ENCODE data around the gene RYR3.

Gene RYR3

GRCh38 chr15:33601461-33601860 lies 290.7 kb downstream of the RYR3 start:
- 84% methylated on average over 3 of the region's 4 CpGs for WGBS

DNA sequence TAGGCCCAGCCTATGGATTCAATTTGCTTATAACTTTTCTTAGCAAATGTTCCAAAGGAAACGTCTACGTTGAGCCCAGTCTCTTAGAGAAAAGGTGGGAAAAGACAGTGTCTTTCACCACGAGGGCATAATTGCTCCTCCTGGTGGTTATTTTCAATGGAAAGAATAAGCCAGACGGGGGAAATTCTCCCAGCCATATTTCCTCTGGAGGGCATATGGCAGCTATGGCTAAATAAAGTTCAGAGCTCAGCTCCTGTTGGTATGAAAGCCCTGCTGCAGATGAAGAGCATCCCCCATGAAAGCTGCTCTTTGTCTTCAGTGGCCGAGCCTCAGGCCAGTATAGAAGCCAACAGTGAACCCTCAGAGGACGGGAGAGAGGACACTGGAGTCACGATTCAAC lies 297.9 kb downstream of the RYR3 start:
- H3K4me3 ChIP-seq (ENCODE audit: insufficient read depth in 1 of 2, low read depth in 1 of 2, low read length in 2 of 2): no peak overlapping the region

More at GRCh38 chr15:33601461-33601860, 290.7 kb downstream of the RYR3 start:
- DNase-seq: no peak
- no peak overlapping the region for H2BK12ac ChIP-seq (ENCODE audit: low read length in 2 of 2)
- H3K27ac ChIP-seq (ENCODE audit: low read length, poor library complexity, severe bottlenecking): no peak overlapping the region
- no peak overlapping the region for H3K4ac ChIP-seq (ENCODE audit: low read depth in 1 of 2, low read length in 2 of 2)
- H3K4me1 ChIP-seq (ENCODE audit: control insufficient read depth, insufficient read depth, low read depth, low read length): no peaks in the 10 kb centered on the region
- no peak overlapping the region for H2AFZ ChIP-seq (ENCODE audit: low read depth, low read length)
- no peaks in the 10 kb centered on the region for H3K79me1 ChIP-seq (replicated peaks; ENCODE audit: low read length, poor library complexity, severe bottlenecking)
- peaks cover 0 to 11% of the 10 kb centered on the region in 2 experiments for H3K36me3 ChIP-seq (ENCODE audit: control insufficient read depth in 1 of 2, insufficient read depth in 2 of 2, low read depth in 1 of 2, low read length in 2 of 2)
- H2BK5ac ChIP-seq (ENCODE audit: low read depth, low read length, poor library complexity, severe bottlenecking): no peak overlapping the region
- H3K9me3 ChIP-seq (ENCODE audit: control insufficient read depth, low read length): no peaks in the 10 kb centered on the region
- no peak overlapping the region for H3K9ac ChIP-seq (ENCODE audit: low read length)
- H3K27me3 ChIP-seq (ENCODE audit: control insufficient read depth in 1 of 2, insufficient read depth in 1 of 2, low read length in 2 of 2): peaks cover 3 to 52% of the 10 kb centered on the region in 2 experiments
- no peak overlapping the region for H2BK120ac ChIP-seq (ENCODE audit: low read depth, low read length)
- H4K8ac ChIP-seq (ENCODE audit: low read length): no peak overlapping the region
- H3K4me2 ChIP-seq (ENCODE audit: low read length, poor library complexity, severe bottlenecking): no peak overlapping the region
- H4K91ac ChIP-seq (ENCODE audit: low read length): no peak overlapping the region
- no peak overlapping the region for H3K4me3 ChIP-seq (ENCODE audit: insufficient read depth in 1 of 2, low read depth in 1 of 2, low read length in 2 of 2)
- H2BK15ac ChIP-seq (ENCODE audit: low read depth, poor library complexity, severe bottlenecking): no peak overlapping the region
- H3K18ac ChIP-seq (ENCODE audit: low read depth in 1 of 2, low read length in 2 of 2): no peak overlapping the region
- H2AK5ac ChIP-seq (ENCODE audit: low read length, severe bottlenecking): no peak overlapping the region
- H3K23ac ChIP-seq (ENCODE audit: low read length in 2 of 2): no peak overlapping the region
- H3K14ac ChIP-seq (ENCODE audit: low read length in 2 of 2): no peak overlapping the region

GRCh38 chr15:33612721-33613304 lies 302.0 kb downstream of the RYR3 start:
- 65% methylated on average over 10 of the region's 10 CpGs for WGBS
- Histone ChIP-seq H3K36me3 (ENCODE audit: control insufficient read depth in 1 of 2, insufficient read depth in 2 of 2, low read depth in 1 of 2, low read length in 2 of 2) (peaks cover 0 to 4% of the 10 kb centered on the region in 2 experiments), H3K4me2 (ENCODE audit: low read length, poor library complexity, severe bottlenecking) (no peak overlapping the region), H2AK5ac (ENCODE audit: low read length, severe bottlenecking) (no peak overlapping the region), H3K9ac (ENCODE audit: low read length) (no peak overlapping the region), H2BK15ac (ENCODE audit: low read depth, poor library complexity, severe bottlenecking) (no peak overlapping the region), H2BK120ac (ENCODE audit: low read depth, low read length) (no peak overlapping the region), H3K23ac (ENCODE audit: low read length in 2 of 2) (no peak overlapping the region), H3K27ac (ENCODE audit: low read length, poor library complexity, severe bottlenecking) (no peak overlapping the region), H3K27me3 (ENCODE audit: control insufficient read depth in 1 of 2, insufficient read depth in 1 of 2, low read length in 2 of 2) (peaks cover 4 to 27% of the 10 kb centered on the region in 2 experiments), H2BK5ac (ENCODE audit: low read depth, low read length, poor library complexity, severe bottlenecking) (no peak overlapping the region), H3K18ac (ENCODE audit: low read depth in 1 of 2, low read length in 2 of 2) (no peak overlapping the region), H3K14ac (ENCODE audit: low read length in 2 of 2) (no peak overlapping the region), H3K4me3 (ENCODE audit: insufficient read depth in 1 of 2, low read depth in 1 of 2, low read length in 2 of 2) (no peak overlapping the region), H3K9me3 (ENCODE audit: control insufficient read depth, low read length) (no peaks in the 10 kb centered on the region), H2BK12ac (ENCODE audit: low read length in 2 of 2) (no peak overlapping the region), H3K4me1 (ENCODE audit: control insufficient read depth, insufficient read depth, low read depth, low read length) (peaks cover 5% of the 10 kb centered on the region), H4K8ac (ENCODE audit: low read length) (no peak overlapping the region), H4K91ac (ENCODE audit: low read length) (no peak overlapping the region), H2AFZ (ENCODE audit: low read depth, low read length) (no peak overlapping the region), H3K4ac (ENCODE audit: low read depth in 1 of 2, low read length in 2 of 2) (no peak overlapping the region), H3K79me1 (replicated peaks; ENCODE audit: low read length, poor library complexity, severe bottlenecking) (no peaks in the 10 kb centered on the region)
- DNase-seq: no peak

More for the DNA sequence above, 297.9 kb downstream of the RYR3 start:
- Histone ChIP-seq H2AFZ (ENCODE audit: low read depth, low read length) (no peak overlapping the region), H3K79me1 (replicated peaks; ENCODE audit: low read length, poor library complexity, severe bottlenecking) (no peaks in the 10 kb centered on the region), H3K9me3 (ENCODE audit: control insufficient read depth, low read length) (no peaks in the 10 kb centered on the region), H3K27ac (ENCODE audit: low read length, poor library complexity, severe bottlenecking) (no peak overlapping the region), H3K4ac (ENCODE audit: low read depth in 1 of 2, low read length in 2 of 2) (no peak overlapping the region), H3K36me3 (ENCODE audit: control insufficient read depth in 1 of 2, insufficient read depth in 2 of 2, low read depth in 1 of 2, low read length in 2 of 2) (peaks cover 0 to 4% of the 10 kb centered on the region in 2 experiments), H3K9ac (ENCODE audit: low read length) (no peak overlapping the region), H2BK120ac (ENCODE audit: low read depth, low read length) (no peak overlapping the region), H2BK5ac (ENCODE audit: low read depth, low read length, poor library complexity, severe bottlenecking) (no peak overlapping the region), H3K27me3 (ENCODE audit: control insufficient read depth in 1 of 2, insufficient read depth in 1 of 2, low read length in 2 of 2) (peaks cover 4 to 51% of the 10 kb centered on the region in 2 experiments), H3K4me2 (ENCODE audit: low read length, poor library complexity, severe bottlenecking) (no peak overlapping the region), H3K18ac (ENCODE audit: low read depth in 1 of 2, low read length in 2 of 2) (no peak overlapping the region), H2AK5ac (ENCODE audit: low read length, severe bottlenecking) (no peak overlapping the region), H2BK15ac (ENCODE audit: low read depth, poor library complexity, severe bottlenecking) (no peak overlapping the region), H3K23ac (ENCODE audit: low read length in 2 of 2) (no peak overlapping the region), H3K14ac (ENCODE audit: low read length in 2 of 2) (no peak overlapping the region), H4K91ac (ENCODE audit: low read length) (no peak overlapping the region), H2BK12ac (ENCODE audit: low read length in 2 of 2) (no peak overlapping the region), H3K4me1 (ENCODE audit: control insufficient read depth, insufficient read depth, low read depth, low read length) (peaks cover 5% of the 10 kb centered on the region), H4K8ac (ENCODE audit: low read length) (no peak overlapping the region)
- DNase-seq: no peak
- 29% methylated on average over 5 of the region's 7 CpGs for WGBS

DNA sequence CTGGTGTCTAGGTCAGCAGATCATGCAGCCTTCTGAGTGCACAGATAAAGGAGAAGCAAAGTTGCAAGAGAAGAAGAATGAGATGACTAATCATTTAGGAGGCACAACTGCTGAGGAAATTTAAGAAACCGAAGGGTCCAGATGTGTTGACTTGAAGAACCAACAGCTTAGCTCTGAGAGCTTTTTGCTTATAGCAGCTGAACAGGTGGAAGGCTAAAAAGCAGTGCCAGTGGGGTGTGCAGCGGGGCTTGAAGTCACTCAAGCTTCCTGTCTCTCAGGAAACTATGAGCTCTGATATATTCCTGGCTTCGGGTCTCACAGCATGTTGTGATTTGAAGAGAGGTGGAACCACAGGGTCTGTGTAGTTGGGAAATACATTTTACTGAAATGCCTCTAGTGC lies 305.7 kb downstream of the RYR3 start:
- Histone ChIP-seq H3K4ac (ENCODE audit: low read depth in 1 of 2, low read length in 2 of 2) (no peak overlapping the region), H2BK5ac (ENCODE audit: low read depth, low read length, poor library complexity, severe bottlenecking) (no peak overlapping the region), H2AFZ (ENCODE audit: low read depth, low read length) (no peak overlapping the region), H3K27me3 (ENCODE audit: control insufficient read depth in 1 of 2, insufficient read depth in 1 of 2, low read length in 2 of 2) (peaks cover 9 to 17% of the 10 kb centered on the region in 2 experiments), H4K8ac (ENCODE audit: low read length) (no peak overlapping the region), H3K14ac (ENCODE audit: low read length in 2 of 2) (no peak overlapping the region), H3K23ac (ENCODE audit: low read length in 2 of 2) (no peak overlapping the region), H2AK5ac (ENCODE audit: low read length, severe bottlenecking) (no peak overlapping the region), H2BK15ac (ENCODE audit: low read depth, poor library complexity, severe bottlenecking) (no peak overlapping the region), H3K9ac (ENCODE audit: low read length) (no peak overlapping the region), H3K4me3 (ENCODE audit: insufficient read depth in 1 of 2, low read depth in 1 of 2, low read length in 2 of 2) (no peak overlapping the region), H3K4me2 (ENCODE audit: low read length, poor library complexity, severe bottlenecking) (no peak overlapping the region), H2BK12ac (ENCODE audit: low read length in 2 of 2) (no peak overlapping the region), H3K9me3 (ENCODE audit: control insufficient read depth, low read length) (no peaks in the 10 kb centered on the region), H3K27ac (ENCODE audit: low read length, poor library complexity, severe bottlenecking) (no peak overlapping the region), H3K79me1 (replicated peaks; ENCODE audit: low read length, poor library complexity, severe bottlenecking) (no peaks in the 10 kb centered on the region), H2BK120ac (ENCODE audit: low read depth, low read length) (no peak overlapping the region), H3K36me3 (ENCODE audit: control insufficient read depth in 1 of 2, insufficient read depth in 2 of 2, low read depth in 1 of 2, low read length in 2 of 2) (peaks cover 0 to 4% of the 10 kb centered on the region in 2 experiments), H3K4me1 (ENCODE audit: control insufficient read depth, insufficient read depth, low read depth, low read length) (peaks cover 5% of the 10 kb centered on the region), H4K91ac (ENCODE audit: low read length) (no peak overlapping the region), H3K18ac (ENCODE audit: low read depth in 1 of 2, low read length in 2 of 2) (no peak overlapping the region)
- DNase-seq: no peak
- 75% methylated on average over 3 of the region's 3 CpGs for WGBS

Data from mesenchymal stem cell (in vitro differentiated cells and primary cell).